Calu3 (cell line): ENCODE measurements around the gene IFI27L1. TPM values are rescaled to one million over a fixed set of nuclear protein-coding genes. Genes with fewer than 3 reads are reported as not detected.

Experiments used
- BruUV-seq: library from RNA; stranded (reverse); fragments of 400-500 nt; replicated peaks from 2 replicates; lab custom pipeline; 2021; lab: Mats Ljungman, UMichigan
- CTCF ChIA-PET: fragments of 300-600 bp; sonication (Branson Sonifier 250); formaldehyde crosslinking; loops from one replicate; lab custom pipeline; 2022; ENCODE audit warnings: antibody characterized with exemption; lab: Charles Lee
- DNase-seq: peaks from one replicate; pipeline ENCODE4 v3.0.0; 2022
- H3K27ac Mint-ChIP-seq: one replicate; pipeline ENCODE4 v1.8.0; 2022; ENCODE audit warnings: mixed read lengths; ENCODE audit not compliant: unreplicated experiment
- H3K27me3 Mint-ChIP-seq: one replicate; pipeline ENCODE4 v1.8.0; 2022; ENCODE audit warnings: mixed read lengths; ENCODE audit not compliant: unreplicated experiment
- H3K36me3 Mint-ChIP-seq: one replicate; pipeline ENCODE4 v1.8.0; 2022; ENCODE audit warnings: mild to moderate bottlenecking, moderate library complexity, mixed read lengths; ENCODE audit not compliant: insufficient read depth, unreplicated experiment
- H3K4me1 Mint-ChIP-seq: one replicate; pipeline ENCODE4 v1.8.0; 2022; ENCODE audit warnings: mild to moderate bottlenecking, low read depth, mixed read lengths; ENCODE audit not compliant: unreplicated experiment
- H3K4me3 Mint-ChIP-seq: one replicate; pipeline ENCODE4 v1.8.0; 2022; ENCODE audit warnings: mild to moderate bottlenecking, low read depth, moderate library complexity, mixed read lengths; ENCODE audit not compliant: unreplicated experiment
- H3K9me3 Mint-ChIP-seq: one replicate; pipeline ENCODE4 v1.8.0; 2022; ENCODE audit warnings: low read depth, mixed read lengths; ENCODE audit not compliant: unreplicated experiment
- CTCF ChIP-seq: fragments of 200-600 bp; IDR thresholded peaks from one replicate; pipeline ENCODE4 v1.8.0; 2022; ENCODE audit warnings: antibody characterized with exemption; ENCODE audit not compliant: unreplicated experiment
- intact Hi-C: fragments of 100-400 bp; cut with micrococcal nuclease; formaldehyde crosslinking; loops from one replicate; pipeline ENCODE4 v1.10.0; 2022; ENCODE audit not compliant: unreplicated experiment
- total RNA-seq: library from RNA; stranded (reverse); gene quantifications from 2 replicates; pipeline ENCODE4 v1.2.3, GENCODE V29; 2022

The IFI27L1 gene
- total RNA-seq, 1 experiment from 2014 or later: 17.7 TPM

GRCh38 chr14:94050231-94050880 is 30.8 kb upstream of the IFI27L1 start:
- H3K4me3 Mint-ChIP-seq: no peak overlapping the region
- H3K4me1 Mint-ChIP-seq: no peaks in the 10 kb centered on the region
- TF ChIP-seq CTCF: no peak
- intact Hi-C loops: loop anchor here (2.0 kb wide), 1 partner anchor 130 kb away; no protein-coding TSS in a partner anchor
- no TSS peak for BruUV-seq
- no peak for DNase-seq
- H3K27ac Mint-ChIP-seq: no peak overlapping the region
- no peaks in the 10 kb centered on the region for H3K9me3 Mint-ChIP-seq
- CTCF ChIA-PET: interaction anchor here (0.5 to 2.5 kb wide), 3 partner anchors 87 to 975 kb away, joined by 3 to 16 read pairs (median 4); no protein-coding TSS in a partner anchor
- no peaks in the 10 kb centered on the region for H3K27me3 Mint-ChIP-seq
- H3K36me3 Mint-ChIP-seq: peaks cover 68% of the 10 kb centered on the region

- DNase-seq: peak; percentile 38
- no peak overlapping the region for H3K27ac Mint-ChIP-seq
- TF ChIP-seq CTCF: peak; percentile 26
- no peaks in the 10 kb centered on the region for H3K9me3 Mint-ChIP-seq
- H3K4me1 Mint-ChIP-seq: no peaks in the 10 kb centered on the region
- H3K27me3 Mint-ChIP-seq: no peaks in the 10 kb centered on the region
- peaks cover 75% of the 10 kb centered on the region for H3K36me3 Mint-ChIP-seq
- H3K4me3 Mint-ChIP-seq: no peak overlapping the region
- CTCF ChIA-PET: interaction anchor here (1.1 to 2.5 kb wide), 3 partner anchors 22 to 435 kb away, joined by 3 to 16 read pairs (median 4); no protein-coding TSS in a partner anchor
- BruUV-seq: TSS peak; percentile 57
- intact Hi-C loops: loop anchor here (1.0 to 2.0 kb wide), 2 partner anchors 85 to 130 kb away; no protein-coding TSS in a partner anchor
Measured at GRCh38 chr14:94051115-94051514, 30.0 kb upstream of the IFI27L1 start.

GRCh38 chr14:94051779-94052178 is 29.3 kb upstream of the IFI27L1 start:
- Mint-ChIP-seq H3K4me3 (no peak overlapping the region), H3K36me3 (peaks cover 81% of the 10 kb centered on the region), H3K27ac (no peak overlapping the region), H3K4me1 (no peaks in the 10 kb centered on the region), H3K9me3 (no peaks in the 10 kb centered on the region), H3K27me3 (no peaks in the 10 kb centered on the region)
- no TSS peak for BruUV-seq
- DNase-seq: no peak
- CTCF ChIA-PET: interaction anchor here (1.1 to 2.5 kb wide), 3 partner anchors 23 to 434 kb away, joined by 3 to 16 read pairs (median 4); no protein-coding TSS in a partner anchor
- intact Hi-C loops: loop anchor here (1.0 to 2.0 kb wide), 2 partner anchors 85 to 129 kb away; no protein-coding TSS in a partner anchor
- TF ChIP-seq CTCF: no peak

GRCh38 chr14:94052199-94052598 is 28.9 kb upstream of the IFI27L1 start:
- no peak for DNase-seq
- intact Hi-C loops: no loop called here
- no peak overlapping the region for H3K27ac Mint-ChIP-seq
- no peaks in the 10 kb centered on the region for H3K9me3 Mint-ChIP-seq
- CTCF ChIA-PET: interaction anchor here (1.2 to 2.5 kb wide), 2 partner anchors 25 to 85 kb away, joined by 3 to 16 read pairs; no protein-coding TSS in a partner anchor
- no peak overlapping the region for H3K4me3 Mint-ChIP-seq
- H3K4me1 Mint-ChIP-seq: no peaks in the 10 kb centered on the region
- no peak for TF ChIP-seq CTCF
- peaks cover 79% of the 10 kb centered on the region for H3K36me3 Mint-ChIP-seq
- H3K27me3 Mint-ChIP-seq: no peaks in the 10 kb centered on the region
- no TSS peak for BruUV-seq
